SKM-1 treated with dmso at 0.1 percent for 144 hours (cell line): ENCODE measurements around the gene C16orf86.
A peak's percentile ranks its signal among the peaks of the same experiment; 100 is the strongest.

ENCODE experiments used
- DNase-seq: peaks from one replicate; lab custom pipeline; 2025; ENCODE audit not compliant: unreplicated experiment; lab: John Stamatoyannopoulos, UW

The C16orf86 gene, protein sequence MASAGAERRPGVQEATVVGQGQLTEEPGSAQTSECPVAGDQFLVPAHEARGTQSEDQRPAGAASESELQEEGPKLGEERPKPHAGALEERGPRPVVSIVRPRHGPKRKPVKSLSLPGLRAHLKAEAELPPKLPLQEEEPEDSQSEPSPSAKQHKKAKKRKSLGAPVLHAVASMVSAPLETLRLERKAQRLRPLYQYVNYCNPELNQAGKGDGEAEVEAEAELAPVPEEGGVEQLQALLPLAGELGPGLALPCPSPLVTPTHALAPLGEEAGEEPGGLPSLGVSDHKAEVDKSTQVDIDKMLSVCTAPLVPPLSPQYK

DNA sequence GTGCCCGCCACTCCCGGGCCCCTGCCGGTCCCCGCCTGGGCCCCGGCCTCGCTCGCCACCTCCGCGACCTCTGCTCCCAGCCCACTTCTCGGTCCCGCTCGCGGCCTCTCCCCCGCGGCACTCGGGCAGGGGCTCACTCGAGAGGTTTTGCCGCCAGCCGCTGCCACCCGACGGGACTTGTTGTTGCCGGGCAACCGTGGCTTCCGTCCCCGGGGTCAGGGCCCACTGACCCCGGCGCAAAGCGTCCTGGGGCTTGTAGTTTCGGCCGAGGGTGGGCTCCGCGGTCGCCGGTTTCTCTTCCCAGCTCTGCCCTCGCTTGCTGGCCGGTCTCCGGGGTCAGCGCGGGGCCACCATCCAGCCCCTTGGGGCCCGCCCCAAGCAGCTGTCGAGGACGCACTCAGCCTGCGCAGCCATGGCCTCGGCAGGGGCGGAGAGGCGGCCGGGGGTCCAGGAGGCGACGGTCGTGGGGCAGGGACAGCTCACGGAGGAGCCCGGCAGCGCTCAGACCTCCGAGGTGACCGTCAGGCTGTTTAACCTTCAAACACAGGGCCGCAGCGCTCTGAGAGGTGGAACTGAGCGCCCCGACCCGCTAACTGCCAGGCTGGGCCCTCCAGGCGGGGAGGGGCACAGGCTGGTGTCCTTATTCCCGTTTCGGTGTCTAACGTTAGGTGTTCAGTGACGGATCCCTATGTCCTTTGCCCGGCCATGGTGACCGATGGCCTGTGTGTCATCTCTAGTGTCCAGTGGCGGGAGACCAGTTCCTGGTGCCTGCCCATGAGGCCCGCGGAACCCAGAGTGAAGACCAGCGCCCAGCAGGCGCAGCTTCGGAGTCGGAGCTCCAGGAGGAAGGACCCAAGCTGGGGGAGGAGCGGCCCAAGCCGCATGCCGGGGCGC is at the start of gene C16orf86, which contains the start of gene ENKD1:
Gene C16orf86 (plus strand): TSS at position 256 of the 894 bp plus-strand sequence. CDS start 157 bp downstream, at position 413.
Gene ENKD1 (minus strand): TSS at position 192 of the 894 bp plus-strand sequence. CDS start 308 bp downstream, outside the sequence.
- peak; percentile 80 for DNase-seq

DNA sequence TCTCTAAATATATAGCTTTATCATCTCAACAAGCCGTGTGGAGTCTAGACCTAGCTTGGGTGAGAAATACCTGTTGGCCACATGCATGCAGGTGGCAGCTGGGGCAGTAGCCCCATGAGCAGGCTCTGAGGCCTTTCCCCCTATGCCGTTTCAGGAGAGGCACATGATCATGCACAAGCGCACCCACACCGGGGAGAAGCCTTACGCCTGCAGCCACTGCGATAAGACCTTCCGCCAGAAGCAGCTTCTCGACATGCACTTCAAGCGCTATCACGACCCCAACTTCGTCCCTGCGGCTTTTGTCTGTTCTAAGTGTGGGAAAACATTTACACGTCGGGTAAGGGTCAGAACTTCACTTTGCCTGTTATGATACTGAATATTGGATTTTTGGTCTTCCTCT is 38.4 kb upstream of the C16orf86 start:
- DNase-seq, result no peak

DNA sequence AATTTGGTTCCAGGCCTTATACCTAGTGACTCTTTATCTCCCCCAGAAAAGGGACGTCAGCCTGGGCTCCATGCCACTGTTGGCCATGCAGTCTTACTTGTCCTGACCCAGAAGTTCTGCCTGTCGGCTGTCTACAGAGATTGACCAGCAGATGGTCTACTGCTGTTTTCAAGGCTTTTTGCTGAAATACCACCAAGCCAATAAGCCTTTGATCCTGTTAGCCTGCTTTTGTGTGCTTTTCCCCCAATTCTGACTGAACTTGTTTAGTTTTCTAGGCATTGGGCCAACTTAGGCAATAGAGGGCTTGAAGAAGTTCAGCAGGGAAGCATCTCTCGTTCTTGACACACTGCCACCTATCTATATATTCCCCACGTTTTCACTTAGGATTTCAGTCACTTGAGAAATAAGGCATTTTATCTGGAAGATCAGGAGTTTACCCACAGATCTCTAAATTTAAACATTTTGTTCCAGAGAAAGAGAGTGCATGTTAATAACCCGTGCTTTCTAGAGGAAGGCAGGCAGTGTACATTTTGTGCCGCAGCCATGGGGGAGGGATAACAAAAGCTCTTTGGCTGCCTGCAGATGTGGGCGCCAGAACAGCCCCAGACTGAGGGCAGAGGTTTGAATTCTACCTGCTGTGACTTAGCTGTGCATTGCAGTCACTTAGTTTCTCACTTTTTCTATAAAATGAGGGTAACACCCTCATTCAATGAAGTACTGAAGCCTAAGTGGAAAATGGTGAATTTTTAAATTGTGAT is 34.0 kb upstream of the C16orf86 start:
- no peak for DNase-seq

DNA sequence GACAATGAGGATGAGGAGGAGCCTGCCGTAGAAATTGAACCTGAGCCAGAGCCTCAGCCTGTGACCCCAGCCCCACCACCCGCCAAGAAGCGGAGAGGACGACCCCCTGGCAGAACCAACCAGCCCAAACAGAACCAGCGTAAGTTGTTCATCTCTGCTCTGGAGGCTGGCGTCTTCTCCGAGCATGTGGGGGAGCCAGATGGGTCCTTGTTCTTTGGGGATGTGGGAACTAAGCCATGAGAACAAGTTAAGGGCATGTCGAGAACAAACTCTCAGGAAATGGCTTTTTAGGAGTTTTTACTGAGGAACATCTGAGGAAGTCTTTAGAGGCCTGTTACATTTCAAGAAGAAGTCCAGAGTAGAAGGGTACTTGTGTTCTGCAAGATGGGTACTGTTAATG is 29.9 kb upstream of the C16orf86 start:
- no peak for DNase-seq

DNA sequence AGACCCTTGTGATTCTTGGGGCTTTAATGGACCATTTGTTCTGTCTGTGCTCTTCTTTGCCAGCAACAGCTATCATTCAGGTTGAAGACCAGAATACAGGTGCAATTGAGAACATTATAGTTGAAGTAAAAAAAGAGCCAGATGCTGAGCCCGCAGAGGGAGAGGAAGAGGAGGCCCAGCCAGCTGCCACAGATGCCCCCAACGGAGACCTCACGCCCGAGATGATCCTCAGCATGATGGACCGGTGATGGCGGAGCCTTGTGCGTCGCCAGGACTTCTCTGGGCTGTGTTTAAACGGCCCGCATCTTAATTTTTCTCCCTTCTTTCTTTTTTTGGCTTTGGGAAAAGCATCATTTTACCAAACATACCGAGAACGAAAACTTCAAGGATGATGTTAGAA is 29.0 kb upstream of the C16orf86 start:
- DNase-seq, result no peak

DNA sequence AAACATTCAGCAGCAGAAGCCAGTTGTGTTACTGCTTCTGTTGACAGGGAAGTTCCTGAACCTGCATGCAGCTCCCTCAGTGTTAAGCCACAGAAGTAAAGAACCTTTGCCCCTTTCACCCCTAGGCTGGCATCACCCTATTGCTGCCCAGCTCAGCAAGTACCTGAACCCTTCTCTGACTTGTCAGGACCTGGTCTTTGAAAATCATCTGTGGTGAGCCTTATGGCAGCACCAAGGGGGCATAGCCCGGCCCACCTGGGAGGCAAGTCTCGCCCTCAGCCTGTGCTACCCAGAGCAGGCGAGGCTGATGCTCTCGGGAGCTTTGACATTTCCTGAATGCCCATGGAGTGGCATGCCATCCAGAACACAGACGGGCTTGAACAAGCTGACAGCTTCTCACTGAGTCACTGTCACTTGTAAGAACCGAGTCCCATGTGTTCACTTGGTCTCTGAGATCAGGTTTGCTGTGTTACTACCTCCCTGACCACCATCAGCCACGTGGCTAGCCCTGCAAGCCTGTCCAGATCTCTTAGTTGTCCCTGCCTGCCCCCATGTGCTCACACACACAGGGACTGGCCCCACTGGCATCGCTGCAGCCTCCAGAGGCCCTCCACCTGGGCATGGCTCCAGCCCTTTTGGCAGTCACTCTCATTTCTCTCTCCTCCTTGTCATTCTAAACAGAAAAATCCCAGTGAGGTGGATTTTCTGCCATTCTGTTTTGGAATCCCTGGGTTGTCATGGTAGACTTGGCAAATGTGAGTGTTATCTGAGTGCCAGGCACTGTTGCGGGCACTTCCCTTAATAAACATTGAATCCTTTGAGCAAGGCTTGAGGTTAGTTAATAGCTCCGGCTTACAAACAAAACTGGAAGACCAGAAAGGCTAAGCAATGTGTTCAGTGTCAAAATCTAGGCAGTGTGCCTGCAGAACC is 24.6 kb upstream of the C16orf86 start:
- no peak for DNase-seq

DNA sequence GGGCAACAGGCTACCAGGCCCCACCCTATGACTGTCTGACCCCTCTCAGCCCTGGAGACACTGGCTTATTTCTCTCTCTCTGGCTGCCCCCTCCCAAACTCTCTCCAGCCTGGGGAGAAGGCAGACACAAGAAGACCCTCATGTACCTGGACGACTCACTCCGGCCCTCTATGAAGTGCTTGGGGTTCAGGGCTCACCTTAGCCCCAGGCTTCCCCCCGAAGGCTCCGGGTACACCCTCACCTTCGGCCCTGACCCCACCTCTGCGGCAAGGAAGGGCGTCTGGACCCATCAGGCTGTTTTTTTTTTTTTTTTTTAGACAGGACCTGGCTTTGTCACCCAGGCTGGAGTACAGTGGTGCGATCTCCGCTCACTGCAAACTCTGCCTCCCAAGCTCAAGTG is 22.6 kb upstream of the C16orf86 start:
- no peak for DNase-seq

DNA sequence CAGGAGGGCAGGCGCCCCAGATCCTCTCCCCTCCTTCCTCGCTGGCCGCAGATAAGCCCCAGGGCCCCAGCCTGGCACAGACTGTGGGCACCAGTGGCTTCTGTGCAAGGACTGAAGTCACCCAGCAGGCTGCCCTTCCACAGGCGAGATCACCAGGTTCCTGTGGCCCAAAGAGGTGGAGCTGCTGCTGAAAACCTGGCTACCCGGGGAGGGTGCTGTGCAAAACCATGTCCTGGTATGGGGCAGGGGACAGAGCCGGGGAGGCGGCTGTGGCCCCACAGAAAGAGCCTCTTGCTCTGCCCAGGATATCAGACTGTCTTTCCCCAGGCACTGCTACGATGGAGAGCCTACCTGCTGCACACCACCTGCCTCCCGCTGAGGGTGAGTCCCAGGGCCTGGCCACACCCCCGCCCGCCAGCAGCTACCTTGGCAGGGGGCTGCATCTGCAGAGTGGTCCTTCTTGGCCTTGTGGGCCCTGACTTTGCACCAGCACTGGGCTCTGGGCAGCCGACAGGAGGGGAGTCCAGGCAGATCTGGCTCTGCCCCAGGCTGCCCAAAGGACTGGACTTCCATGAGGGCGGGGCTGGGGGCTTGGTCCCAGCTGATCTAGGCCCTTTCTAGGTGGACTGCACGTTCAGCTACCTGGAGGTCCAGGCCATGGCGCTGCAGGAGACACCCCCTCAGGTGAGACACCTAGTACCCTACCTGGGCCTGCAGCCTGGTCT is 21.1 kb upstream of the C16orf86 start:
- DNase-seq, result no peak

DNA sequence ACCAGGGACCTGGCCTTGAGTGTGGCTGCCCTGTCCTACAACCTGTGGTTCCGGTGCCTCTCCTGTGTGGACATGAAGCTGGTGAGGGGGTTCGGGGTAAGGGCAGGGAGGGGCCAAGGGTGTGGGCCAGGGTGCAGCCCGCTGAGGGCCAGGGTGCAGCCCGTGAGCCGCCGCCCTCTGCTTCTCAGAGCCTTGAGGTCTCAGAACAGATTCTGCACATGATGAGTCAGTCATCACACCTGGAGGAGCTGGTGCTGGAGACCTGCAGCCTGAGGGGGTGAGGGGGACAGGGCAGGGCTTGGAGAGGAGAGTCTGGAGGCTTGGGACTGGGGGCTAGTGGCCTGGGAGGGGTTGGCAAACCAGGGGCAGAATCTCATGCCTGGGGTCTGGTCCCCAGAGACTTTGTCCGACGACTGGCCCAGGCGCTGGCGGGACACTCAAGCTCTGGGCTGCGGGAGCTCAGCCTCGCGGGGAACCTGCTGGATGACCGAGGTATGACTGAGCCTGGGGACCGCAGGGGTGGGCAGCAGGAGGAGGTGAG is 19.4 kb upstream of the C16orf86 start:
- DNase-seq, result no peak

DNA sequence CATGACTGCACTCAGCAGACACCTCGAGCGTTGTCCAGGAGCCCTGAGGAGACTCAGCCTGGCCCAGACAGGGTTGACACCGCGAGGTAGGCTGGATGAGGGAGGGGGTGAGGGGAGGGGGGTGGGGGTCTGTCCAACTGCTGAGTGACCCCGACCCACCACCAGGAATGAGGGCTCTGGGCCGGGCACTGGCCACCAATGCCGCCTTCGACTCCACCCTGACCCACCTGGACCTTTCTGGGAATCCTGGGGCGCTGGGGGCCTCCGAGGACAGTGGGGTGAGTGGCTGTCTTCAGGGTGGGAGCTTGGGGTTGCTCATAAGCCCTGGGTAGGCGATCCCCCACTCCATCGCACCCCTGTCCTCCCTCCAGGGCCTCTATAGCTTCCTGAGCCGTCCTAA is 18.9 kb upstream of the C16orf86 start:
- no peak for DNase-seq

DNA sequence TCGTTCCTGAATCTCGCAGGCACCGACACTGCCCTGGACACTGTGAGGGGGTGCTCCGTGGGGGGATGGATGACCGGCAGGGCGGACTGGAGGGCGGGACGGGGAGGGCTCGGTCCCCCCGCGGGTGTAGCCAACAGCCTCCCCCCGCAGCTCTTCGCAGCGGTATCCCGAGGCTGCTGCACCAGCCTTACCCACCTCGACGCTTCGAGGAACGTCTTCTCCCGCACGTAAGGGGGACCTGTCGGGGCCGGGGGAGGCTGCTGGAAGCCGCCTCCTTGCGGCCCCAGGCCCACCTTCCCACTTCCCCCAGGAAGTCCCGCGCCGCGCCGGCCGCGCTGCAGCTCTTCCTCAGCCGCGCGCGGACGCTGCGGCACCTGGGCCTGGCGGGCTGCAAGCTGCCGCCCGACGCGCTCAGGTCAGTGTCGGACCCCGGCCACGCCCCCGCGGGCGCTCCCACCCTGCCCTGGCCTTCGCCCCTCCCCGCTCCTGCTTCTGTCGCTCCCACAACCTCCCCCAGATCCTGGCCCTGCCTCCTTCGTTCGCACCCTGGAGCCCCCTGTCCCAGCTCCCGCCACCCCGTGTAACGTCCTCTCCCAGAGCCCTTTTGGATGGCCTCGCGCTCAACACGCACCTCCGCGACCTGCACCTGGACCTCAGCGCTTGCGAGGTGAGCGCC is 18.4 kb upstream of the C16orf86 start:
- no peak for DNase-seq

DNA sequence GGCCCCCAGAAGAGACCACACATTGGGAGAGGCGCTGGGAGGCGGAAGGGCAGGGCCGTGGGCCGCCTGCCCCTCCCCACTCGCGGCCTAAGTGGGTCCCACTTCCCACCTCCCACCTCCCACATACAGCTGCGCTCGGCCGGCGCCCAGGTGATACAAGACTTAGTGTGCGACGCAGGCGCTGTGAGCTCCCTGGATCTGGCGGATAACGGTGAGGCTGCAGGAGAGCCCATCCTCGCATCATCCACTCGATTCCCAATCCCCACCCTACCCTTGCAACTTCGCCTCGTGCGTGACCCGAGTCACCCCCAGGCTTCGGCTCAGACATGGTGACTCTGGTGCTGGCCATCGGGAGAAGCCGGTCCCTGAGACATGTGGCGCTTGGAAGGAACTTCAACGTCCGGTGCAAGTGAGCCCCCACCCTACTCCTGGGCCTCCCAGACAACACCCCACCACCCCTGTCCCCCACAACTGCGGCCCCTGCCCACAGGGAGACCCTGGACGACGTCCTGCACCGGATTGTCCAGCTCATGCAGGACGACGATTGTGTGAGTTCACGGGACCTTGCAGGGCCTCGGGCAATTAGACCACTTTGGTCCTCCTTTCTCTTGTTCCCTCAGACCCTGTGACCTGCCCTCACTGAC is 17.7 kb upstream of the C16orf86 start:
- DNase-seq, result no peak

DNA sequence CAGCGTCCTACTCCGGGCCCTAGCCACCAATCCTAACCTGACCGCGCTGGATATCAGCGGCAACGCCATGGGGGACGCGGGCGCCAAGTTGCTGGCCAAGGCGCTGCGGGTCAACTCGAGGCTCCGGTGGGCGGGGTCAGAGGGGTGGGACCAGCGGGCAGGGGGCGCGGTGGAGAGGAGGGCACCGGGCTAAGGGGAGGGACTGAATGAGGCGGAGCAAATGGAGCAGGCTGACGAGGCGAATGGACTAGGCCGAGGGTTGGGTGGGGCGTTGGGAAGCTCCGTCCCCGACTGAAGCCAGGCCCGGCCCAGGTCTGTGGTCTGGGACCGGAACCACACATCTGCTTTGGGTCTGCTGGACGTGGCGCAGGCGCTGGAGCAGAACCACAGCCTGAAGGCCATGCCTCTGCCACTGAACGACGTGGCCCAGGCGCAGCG is 17.1 kb upstream of the C16orf86 start:
- DNase-seq, result no peak

DNA sequence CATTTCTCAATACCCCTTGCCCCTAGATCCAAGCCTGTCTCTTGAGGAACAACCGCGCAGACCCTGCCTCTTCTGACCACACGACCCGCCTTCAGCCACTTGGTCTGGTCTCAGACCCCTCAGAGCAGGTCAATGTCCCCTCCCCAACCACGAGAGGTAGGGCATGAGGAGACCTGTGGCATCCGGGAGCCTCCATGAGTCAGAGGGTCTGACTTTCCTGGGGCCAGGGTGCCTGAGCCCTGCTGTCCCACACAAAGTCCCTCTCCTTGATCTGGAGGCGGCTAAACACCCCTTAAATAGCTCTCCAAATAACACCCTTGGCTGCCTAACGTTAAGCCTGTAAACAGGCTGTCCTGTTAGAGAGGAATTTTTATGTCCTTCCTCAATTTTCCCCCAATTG is 16.6 kb upstream of the C16orf86 start:
- DNase-seq, result no peak

DNA sequence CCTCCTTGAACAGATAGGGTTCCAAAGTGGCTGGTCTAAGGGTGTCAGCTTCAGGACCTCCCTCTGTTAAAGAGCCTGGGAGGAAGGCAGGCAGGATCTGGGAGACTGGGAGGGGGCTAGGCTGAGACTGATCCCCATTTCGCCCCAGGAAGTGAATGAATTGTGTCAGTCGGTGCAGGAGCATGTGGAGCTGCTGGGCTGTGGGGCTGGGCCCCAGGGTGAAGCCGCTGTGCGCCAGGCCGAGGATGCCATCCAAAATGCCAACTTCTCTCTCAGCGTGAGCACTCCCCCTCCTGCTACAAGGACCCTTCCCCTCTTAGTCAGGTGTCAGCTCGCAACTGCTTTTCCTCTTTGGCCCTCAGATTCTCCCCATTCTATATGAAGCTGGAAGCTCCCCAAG is 15.6 kb upstream of the C16orf86 start:
- DNase-seq, result no peak

DNA sequence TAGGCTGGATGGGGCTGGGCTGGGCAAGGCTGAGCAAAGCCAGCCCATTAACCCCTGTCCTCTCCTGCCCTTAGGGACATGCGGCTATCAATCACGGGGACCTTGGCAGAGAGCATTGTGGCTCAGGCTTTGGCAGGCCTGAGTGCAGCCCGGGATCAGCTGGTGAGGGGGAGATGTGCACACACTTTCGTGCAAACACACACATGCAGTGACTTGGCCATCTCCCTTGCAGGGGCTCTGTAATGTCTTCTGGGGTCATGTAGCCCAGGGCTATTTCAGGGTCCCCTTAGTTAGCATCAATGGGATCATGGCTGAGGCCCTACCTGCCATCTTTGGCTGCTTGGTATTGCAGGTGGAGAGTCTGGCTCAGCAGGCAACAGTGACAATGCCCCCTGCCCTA is 14.8 kb upstream of the C16orf86 start:
- DNase-seq, result no peak

DNA sequence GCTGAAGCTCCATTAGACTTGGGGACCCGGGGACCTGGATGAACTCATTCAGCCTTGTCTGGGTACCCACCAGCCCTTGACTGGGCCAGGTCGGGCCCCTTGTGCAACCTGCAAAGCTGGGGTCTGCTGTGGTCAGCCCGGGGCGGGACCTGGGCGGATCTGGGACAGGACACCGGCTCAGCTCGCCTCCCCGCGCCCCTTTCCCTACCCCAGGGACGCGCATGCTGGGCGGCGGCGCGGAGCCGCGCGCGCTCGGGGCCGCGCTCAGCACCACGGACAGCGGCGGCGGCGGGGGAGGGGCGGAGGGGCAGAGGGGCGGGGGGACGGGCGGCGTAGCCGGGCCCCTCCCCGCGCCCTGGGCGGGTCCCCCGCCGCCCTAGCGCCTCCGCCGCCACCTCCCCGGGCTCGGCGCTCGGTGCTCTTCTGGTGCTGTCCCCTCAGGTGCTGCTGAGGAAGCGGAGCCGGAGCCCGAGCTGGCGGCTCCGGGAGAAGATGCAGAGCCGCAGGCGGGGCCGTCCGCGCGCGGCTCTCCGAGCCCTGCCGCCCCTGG is 14.0 kb upstream of the C16orf86 start:
- DNase-seq, result no peak
